A549 (cell line): ENCODE measurements around the gene COX14. TPM values are rescaled to one million over a fixed set of nuclear protein-coding genes. Genes with fewer than 3 reads are reported as not detected.

Experiments used
- ATAC-seq, 2 experiments: fragments of 200-7000 bp in 1 of 2; fragments of >200 bp in 1 of 2; cut with Nextera tagmentation in 1 of 2; cut with Tn5 transposase in 1 of 2; 3 replicates each; pipeline versions ENCODE4 v1.8.0 to v1.9.1; 2018 to 2020; ENCODE audit warnings: mild to moderate bottlenecking in 1 of 2, moderate library complexity in 1 of 2
- CTCF ChIA-PET: fragments of 300-600 bp; sonication (Branson Sonifier 250); formaldehyde crosslinking; extraction: SDS; loops from one replicate; lab custom pipeline; 2021; ENCODE audit warnings: antibody characterized with exemption, inconsistent platforms; lab: Yijun Ruan, JAX
- POLR2A ChIA-PET: fragments of 350-600 bp; formaldehyde crosslinking; extraction: SDS; loops from one replicate; lab custom pipeline; 2021; ENCODE audit warnings: antibody characterized with exemption, inconsistent platforms; lab: Yijun Ruan, JAX
- DNase-seq, 2 experiments: peaks; one replicate each; pipeline versions ENCODE4 v3.0.0 to v3.0.0-alpha.2; 2011 to 2016; ENCODE audit warnings: low read depth in 1 of 2, low spot score in 1 of 2
- FAIRE-seq: peaks from 2 replicates; lab custom pipeline; 2011; peaks lifted over from hg19 to GRCh38; lab: Jason Lieb, UNC
- H3K27ac ChIP-seq, 2 experiments: fragments of >200 bp; sonication (Bioruptor Twin); formaldehyde crosslinking; 3 replicates each; pipeline ENCODE4 v1.5.1; 2016 to 2017
- H3K4me1 ChIP-seq: fragments of >200 bp; sonication (Bioruptor Twin); formaldehyde crosslinking; 3 replicates; pipeline ENCODE4 v1.6.1; 2016
- H3K4me2 ChIP-seq: fragments of >200 bp; sonication (Bioruptor Twin); formaldehyde crosslinking; 3 replicates; pipeline ENCODE4 v1.6.1; 2016
- H3K4me3 ChIP-seq: fragments of >200 bp; sonication (Bioruptor Twin); formaldehyde crosslinking; 3 replicates; pipeline ENCODE4 v1.5.1; 2016
- H3K9me3 ChIP-seq: fragments of >200 bp; sonication (Bioruptor Twin); formaldehyde crosslinking; 3 replicates; pipeline ENCODE4 v1.6.1; 2016
- BHLHE40 ChIP-seq: IDR thresholded peaks from 2 replicates; pipeline ENCODE4 v1.6.1; 2012; ENCODE audit warnings: low read depth, low read length, inconsistent platforms
- CBX2 ChIP-seq: fragments of 200-600 bp; sonication (generic); IDR thresholded peaks from 2 replicates; pipeline ENCODE4 v1.6.1; 2016; ENCODE audit warnings: low read depth, mild to moderate bottlenecking, borderline replicate concordance
- CTCF ChIP-seq: fragments of >200 bp; sonication (Bioruptor Twin); formaldehyde crosslinking; IDR thresholded peaks from 3 replicates; pipeline ENCODE4 v1.5.1; 2016
- E2F6 ChIP-seq: IDR thresholded peaks from 2 replicates; pipeline ENCODE4 v1.6.1; 2012; ENCODE audit warnings: low read depth, borderline replicate concordance
- EP300 ChIP-seq, 2 experiments: fragments of >200 bp; sonication (Bioruptor Twin); formaldehyde crosslinking; IDR thresholded peaks; 2 replicates in 1 of 2; 3 replicates in 1 of 2; pipeline ENCODE4 v1.6.1; 2016 to 2017
- HOXB5 ChIP-seq: fragments of 250-450 bp; sonication (Bioruptor Pico); IDR thresholded peaks from 2 replicates; pipeline ENCODE4 v1.5.0; 2020; ENCODE audit warnings: mild to moderate bottlenecking, moderate library complexity
- KDM1A ChIP-seq: fragments of 200-600 bp; sonication (generic); IDR thresholded peaks from 2 replicates; pipeline ENCODE4 v1.6.1; 2016; ENCODE audit warnings: low read depth, mild to moderate bottlenecking
- MAX ChIP-seq: IDR thresholded peaks from 2 replicates; pipeline ENCODE4 v1.6.1; 2012
- NFE2L2 ChIP-seq: fragments of 150-350 bp; conservative IDR thresholded peaks from 2 replicates; pipeline ENCODE4 v1.6.1; 2014; ENCODE audit warnings: low read length
- NR3C1 ChIP-seq: fragments of >200 bp; sonication (Bioruptor Twin); formaldehyde crosslinking; IDR thresholded peaks from 3 replicates; pipeline ENCODE4 v1.6.1; 2017
- PBX3 ChIP-seq: IDR thresholded peaks from 2 replicates; pipeline ENCODE4 v1.6.1; 2012
- RAD21 ChIP-seq, 2 experiments: fragments of >200 bp in 1 of 2; sonication (Bioruptor Twin) in 1 of 2; formaldehyde crosslinking in 1 of 2; IDR thresholded peaks in 1 of 2; conservative IDR thresholded peaks in 1 of 2; 2 replicates in 1 of 2; 3 replicates in 1 of 2; pipeline ENCODE4 v1.6.1; 2012 to 2018; ENCODE audit warnings: inconsistent platforms in 1 of 2
- RARB ChIP-seq: fragments of 250-450 bp; sonication (Bioruptor Pico); IDR thresholded peaks from 2 replicates; pipeline ENCODE4 v1.8.0; 2021; ENCODE audit warnings: mild to moderate bottlenecking, moderate library complexity
- RCOR1 ChIP-seq: fragments of 150-350 bp; IDR thresholded peaks from 2 replicates; pipeline ENCODE4 v1.6.1; 2014; ENCODE audit warnings: antibody characterized with exemption, low read length, low read depth
- REST ChIP-seq: fragments of 200-600 bp; sonication (generic); IDR thresholded peaks from 2 replicates; pipeline ENCODE4 v1.6.1; 2016; ENCODE audit warnings: antibody characterized with exemption, mild to moderate bottlenecking, moderate library complexity
- RFX5 ChIP-seq: fragments of 450-650 bp; IDR thresholded peaks from 2 replicates; pipeline ENCODE4 v1.7.1; 2014; ENCODE audit warnings: antibody characterized with exemption, mild to moderate bottlenecking, moderate library complexity
- SMC3 ChIP-seq: fragments of >200 bp; sonication (Bioruptor Twin); formaldehyde crosslinking; IDR thresholded peaks from 3 replicates; pipeline ENCODE4 v1.6.1; 2018; ENCODE audit warnings: inconsistent platforms
- ZNF302 ChIP-seq: fragments of 250-450 bp; sonication (Bioruptor Pico); IDR thresholded peaks from 2 replicates; pipeline ENCODE4 v1.9.0; 2021; ENCODE audit warnings: inconsistent platforms, mild to moderate bottlenecking, moderate library complexity
- ZSCAN20 ChIP-seq: fragments of 250-450 bp; sonication (Bioruptor Pico); IDR thresholded peaks from 2 replicates; pipeline ENCODE4 v1.8.0; 2022; ENCODE audit warnings: mild to moderate bottlenecking, moderate library complexity
- WGBS: methylation state at CpG from one replicate; pipeline ENCODE4 v1.1.6; 2017; ENCODE audit errors: missing lambda C conversion rate; 5-methylcytosine and 5-hydroxymethylcytosine counted together
- polyA plus RNA-seq, 4 experiments: library from polyadenylated mRNA; depleted of rRNA in 3 of 4; stranded (reverse); fragments of >200 nt; fragmentation: RNase III in 1 of 4; extraction: RNeasy Plus Mini Kit Qiagen cat#74134 plus additional on column Dnase treatment in 1 of 4; gene quantifications; 2 replicates in 3 of 4; 3 replicates in 1 of 4; pipeline ENCODE4 v1.2.3, GENCODE V29; 2011 to 2017

The COX14 gene
- polyA plus RNA-seq, 2 of the 4 experiments (the other 2 are of a cell fraction): 93.3 to 134 TPM

- H3K4me2 ChIP-seq: peak overlapping the region; percentile 53
- peak overlapping the region in 1 of 2 experiments; percentile 49; a peak in 2 of 6 replicates for H3K27ac ChIP-seq
- CTCF ChIA-PET: interaction anchor here (0.5 to 33.6 kb wide), 56 partner anchors 9 to 323 kb away, joined by 3 to 708 read pairs (median 4); partner anchors contain the start of genes AQP5, AQP6, ASIC1 and COX14
- ATAC-seq: peak; percentile 68 to 83
- peak; percentile 71 to 88 for DNase-seq
- H3K9me3 ChIP-seq: no peaks in the 10 kb centered on the region
- no peak for FAIRE-seq
- peaks cover 21% of the 10 kb centered on the region for H3K4me1 ChIP-seq
- POLR2A ChIA-PET: interaction anchor here (0.5 to 1.1 kb wide), 4 partner anchors 13 to 228 kb away, joined by 3 to 4 read pairs (median 3); partner anchors contain the start of gene BCDIN3D
- no peak overlapping the region for H3K4me3 ChIP-seq
- TF ChIP-seq KDM1A (no peak), HOXB5 (CRISPR knock-in tag) (no peak), SMC3 (peak; percentile 85), REST (no peak), RAD21 (conservative IDR thresholded peaks at IDR 0.05 in 1 of 2, IDR thresholded peaks at IDR 0.05 in 1 of 2) (peak; percentile 81 to 86), BHLHE40 (no peak), ZSCAN20 (CRISPR knock-in tag) (no peak), MAX (0 out of 2 replicates have a peak, but pooled peaks have one; percentile 17), RARB (CRISPR knock-in tag) (no peak), NR3C1 (no peak), CTCF (peak; percentile 92), E2F6 (no peak)
- 39% methylated on average over 9 of the region's 9 CpGs for WGBS
Measured at GRCh38 chr12:50070314-50071060, 41.5 kb upstream of the COX14 start.

- no peak for ATAC-seq
- Histone ChIP-seq H3K9me3 (no peaks in the 10 kb centered on the region), H3K4me3 (no peak overlapping the region), H3K4me2 (no peak overlapping the region), H3K27ac (no peak overlapping the region), H3K4me1 (peaks cover 16% of the 10 kb centered on the region)
- 61% methylated on average over 10 of the region's 10 CpGs for WGBS
- DNase-seq: no peak
- CTCF ChIA-PET: interaction anchor here (2.4 to 33.6 kb wide), 8 partner anchors 8 to 205 kb away, joined by 16 to 708 read pairs (median 56); partner anchors contain the start of genes AQP5, AQP6 and SMARCD1
- FAIRE-seq: no peak
- POLR2A ChIA-PET: no interaction called here
- TF ChIP-seq PBX3 (no peak), EP300 (IDR thresholded peaks at IDR 0.05) (no peak), ZNF302 (no peak), REST (no peak), ZSCAN20 (CRISPR knock-in tag) (no peak), MAX (no peak), RCOR1 (no peak), CBX2 (no peak), NFE2L2 (no peak), RFX5 (no peak)
Measured at GRCh38 chr12:50072198-50072907, 39.7 kb upstream of the COX14 start.
